Measurements from ENCODE around the gene ZSWIM1.

GRCh38 chr20:45892049-45892825, 11.2 kb downstream of the ZSWIM1 start:
- peak in 1 of 3 experiments; percentile 61 for TF ChIP-seq CTCF (optimal IDR thresholded peaks at IDR 0.05 in 1 of 3, IDR thresholded peaks at IDR 0.05 in 1 of 3, conservative IDR thresholded peaks at IDR 0.05 in 1 of 3; ENCODE audit: extremely low read depth in 1 of 3, insufficient read depth in 2 of 3, low read length in 3 of 3)
- no peak for TF ChIP-seq EZH2 (IDR thresholded peaks at IDR 0.05; ENCODE audit: low read length)
